Stomach (tissue), 9 donors: ENCODE measurements around the gene SGTA. TPM values are rescaled to one million over a fixed set of nuclear protein-coding genes. Genes with fewer than 3 reads are reported as not detected.
A peak's percentile ranks its signal among the peaks of the same experiment; 100 is the strongest.
"Not testable (repeated sequence)": the region's sequence is repeated elsewhere in the genome, so short reads cannot be mapped to it uniquely, and the experiment has no call there.

Experiments used
- DNase-seq, 2 donors: peaks; one replicate each; pipeline versions ENCODE4 v3.0.0 to v3.0.0-alpha.2; 2013 to 2019
- H3K27ac ChIP-seq, 5 donors: fragments of 200-600 bp in 4 of 5; sonication (generic) in 4 of 5; one replicate each; pipeline ENCODE4 v1.5.1; 2013 to 2019; ENCODE audit warnings: mild to moderate bottlenecking in 1 of 5, moderate library complexity in 1 of 5
- H3K27me3 ChIP-seq, 3 donors: fragments of 200-600 bp; sonication (generic); one replicate each; pipeline ENCODE4 v1.5.1; 2017 to 2019; ENCODE audit warnings: mixed run types in 1 of 3
- H3K36me3 ChIP-seq, 4 donors: fragments of 200-600 bp; sonication (generic); 1 replicate in 3 of 4; 2 replicates in 1 of 4; pipeline ENCODE4 v1.5.1; 2016 to 2019
- H3K4me1 ChIP-seq, 4 donors: fragments of 200-600 bp; sonication (generic); one replicate each; pipeline ENCODE4 v1.5.1; 2016 to 2019
- H3K4me3 ChIP-seq, 4 donors: fragments of 200-600 bp; sonication (generic) in 3 of 4; one replicate each; pipeline ENCODE4 v1.5.1; 2016 to 2019; ENCODE audit warnings: mild to moderate bottlenecking in 1 of 4
- H3K9me3 ChIP-seq, 4 donors: fragments of 200-600 bp; sonication (generic); one replicate each; pipeline ENCODE4 v1.5.1; 2016 to 2019
- CTCF ChIP-seq, 7 experiments: fragments of 450-650 bp in 4 of 7; fragments of 200-600 bp in 3 of 7; sonication (generic) in 3 of 7; IDR thresholded peaks; one replicate each; pipeline ENCODE4 v1.5.1; 2016 to 2019; ENCODE audit warnings: antibody characterized with exemption in 7 of 7, control low read depth in 2 of 7, mild to moderate bottlenecking in 1 of 7
- EP300 ChIP-seq: sonication (generic); formaldehyde crosslinking; IDR thresholded peaks from one replicate; pipeline ENCODE4 v1.6.1; 2017; ENCODE audit warnings: antibody characterized with exemption
- POLR2A ChIP-seq, 4 donors: fragments of 450-650 bp; IDR thresholded peaks; one replicate each; pipeline ENCODE4 v1.6.1; 2016; ENCODE audit warnings: antibody characterized with exemption in 4 of 4, control low read depth in 2 of 4, mild to moderate bottlenecking in 1 of 4, moderate library complexity in 1 of 4
- POLR2AphosphoS5 ChIP-seq, 3 donors: sonication (generic); formaldehyde crosslinking; IDR thresholded peaks; one replicate each; pipeline ENCODE4 v1.6.1; 2016; ENCODE audit warnings: antibody characterized with exemption in 3 of 3
- whole genome bisulfite sequencing, 5 donors: extraction: QIAGEN DNeasy Blood & Tissue Kit in 3 of 5; methylation state at CpG; one replicate each; pipeline versions ENCODE4 v1.1.5 to v1.1.7; 2013 to 2018; 5-methylcytosine and 5-hydroxymethylcytosine counted together
- intact Hi-C: fragments of 100-400 bp; cut with DNase I; formaldehyde crosslinking; loops from one replicate; pipeline ENCODE4 v1.15.1; 2023; ENCODE audit warnings: low total_unique reads
- polyA plus RNA-seq, 3 donors: library from polyadenylated mRNA; stranded (reverse); fragments of 200-250 nt; gene quantifications; one replicate each; pipeline ENCODE4 v1.2.3, GENCODE V29; 2013
- total RNA-seq, 5 donors: library from RNA; depleted of rRNA; stranded (reverse); fragments of >200 nt; gene quantifications; one replicate each; pipeline versions ENCODE4 v1.1.0 to v1.2.3, GENCODE V29; 2014 to 2016
- donor health status: healthy with polysubstance abuse.
- donor health status: Bipolar disorder and iron deficiency.
- donor health status: healthy.

The SGTA gene
- total and polyA plus RNA-seq, 8 donors, result 18.5 to 173 (median 52.7) TPM

- peaks cover 7 to 29% (median 22%) of the 10 kb centered on the region in 4 donors for H3K4me1 ChIP-seq
- H3K4me3 ChIP-seq, result peak within 1 kb of the TSS; percentile 91 to 100 (median 94)
- no peaks in the 10 kb centered on the region for H3K27me3 ChIP-seq
- 0 to 1% (median 0%) methylated on average over 30 to 64 of the region's 64 CpGs for WGBS, 5 donors
- H3K36me3 ChIP-seq, result peaks cover 0 to 31% (median 20%) of the 10 kb centered on the region in 4 donors
- peak; percentile 99 for DNase-seq
- intact Hi-C loops, result no loop called here
- no peak for TF ChIP-seq POLR2A (IDR thresholded peaks at IDR 0.05)
- peak; percentile 33 to 84 (median 62) for TF ChIP-seq POLR2AphosphoS5 (IDR thresholded peaks at IDR 0.05)
- TF ChIP-seq CTCF (IDR thresholded peaks at IDR 0.05), result peak in 6 of 7 experiments; percentile 73 to 97 (median 94)
- H3K27ac ChIP-seq, result peak within 1 kb of the TSS; percentile 22 to 87 (median 65)
- no peaks in the 10 kb centered on the region for H3K9me3 ChIP-seq
These were observed 36.6 kb upstream of the SGTA start, which contains the start of gene ZNF554 for GRCh38 chr19:2819540-2820111. Gene ZNF554 (plus strand): TSS chr19:2819868. CDS start chr19:2820072, 204 bp downstream.

DNA sequence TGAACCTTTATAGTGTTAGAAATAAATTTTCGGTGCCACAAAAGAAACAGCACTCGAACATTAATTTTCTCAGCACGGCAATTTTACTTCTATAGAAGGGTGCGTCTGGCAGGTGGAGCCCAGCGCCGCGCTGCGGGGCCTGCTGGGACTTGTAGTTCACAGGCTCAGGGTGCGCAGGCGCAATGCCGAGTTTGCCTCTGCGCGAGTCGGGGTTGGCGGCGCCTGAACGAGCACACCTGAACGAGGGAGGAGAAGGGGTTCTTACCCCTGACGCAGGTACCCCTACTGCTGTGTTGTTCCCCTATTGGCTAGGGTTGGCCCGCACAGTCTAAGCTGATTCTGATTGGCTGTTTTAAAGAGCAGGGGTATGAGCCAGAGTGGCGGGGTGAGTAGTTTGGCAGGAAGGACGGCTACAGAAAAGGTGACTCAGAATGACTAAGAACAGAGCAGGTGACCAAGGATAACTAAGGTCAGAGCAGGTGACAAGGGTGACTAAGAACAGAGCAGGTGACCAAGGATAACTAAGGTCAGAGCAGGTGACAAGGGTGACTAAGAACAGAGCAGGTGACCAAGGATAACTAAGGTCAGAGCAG, 34.3 kb upstream of the SGTA start:
- H3K4me3 ChIP-seq, H3K9me3 ChIP-seq, DNase-seq, H3K27ac ChIP-seq, intact Hi-C loops, H3K27me3 ChIP-seq: not testable (repeated sequence)
- 70 to 79% (median 77%) methylated on average over 22 of the region's 22 CpGs for WGBS, 5 donors
- H3K36me3 ChIP-seq, result peaks cover 3 to 31% (median 20%) of the 10 kb centered on the region in 4 donors
- peaks cover 7 to 29% (median 22%) of the 10 kb centered on the region in 4 donors for H3K4me1 ChIP-seq

DNA sequence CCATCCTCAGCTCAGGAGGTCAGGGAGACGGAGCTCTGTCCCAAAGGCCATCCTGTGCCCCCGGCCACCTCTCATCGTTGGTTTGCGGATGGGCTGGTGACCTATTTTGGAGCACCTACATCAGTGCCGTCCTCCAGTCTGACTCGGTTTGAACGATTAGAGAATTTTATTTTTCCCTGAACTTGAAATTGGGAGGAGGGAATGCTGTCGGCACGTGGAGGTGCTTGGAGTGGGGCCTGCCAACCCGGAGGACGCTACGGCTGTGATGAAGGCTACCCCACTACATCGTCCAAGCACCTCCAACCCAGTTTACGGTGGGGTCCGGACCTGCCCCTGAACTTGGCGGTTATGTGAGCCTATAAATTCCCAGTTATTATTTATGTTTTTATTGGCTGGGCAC, 33.6 kb upstream of the SGTA start:
- DNase-seq, result no peak
- Histone ChIP-seq H3K4me3 (no peak overlapping the region), H3K9me3 (no peaks in the 10 kb centered on the region), H3K36me3 (peaks cover 3 to 37% (median 27%) of the 10 kb centered on the region in 4 donors), H3K4me1 (peaks cover 7 to 25% (median 21%) of the 10 kb centered on the region in 4 donors), H3K27me3 (no peaks in the 10 kb centered on the region), H3K27ac (no peak overlapping the region)
- TF ChIP-seq EP300 (no peak), CTCF (IDR thresholded peaks at IDR 0.05) (no peak), POLR2A (IDR thresholded peaks at IDR 0.05) (no peak), POLR2AphosphoS5 (IDR thresholded peaks at IDR 0.05) (no peak)
- 87 to 92% (median 89%) methylated on average over 16 of the region's 16 CpGs for WGBS, 5 donors
- intact Hi-C loops, result no loop called here

- TF ChIP-seq POLR2AphosphoS5 (IDR thresholded peaks at IDR 0.05) (no peak), CTCF (IDR thresholded peaks at IDR 0.05) (no peak), EP300 (no peak), POLR2A (IDR thresholded peaks at IDR 0.05) (no peak)
- H3K27me3 ChIP-seq, result no peaks in the 10 kb centered on the region
- intact Hi-C loops, result no loop called here
- H3K4me3 ChIP-seq, result no peak overlapping the region
- peaks cover 3 to 44% (median 34%) of the 10 kb centered on the region in 4 donors for H3K36me3 ChIP-seq
- no peak for DNase-seq
- 89 to 91% (median 89%) methylated on average over 11 to 15 of the region's 15 CpGs for WGBS, 5 donors
- H3K4me1 ChIP-seq, result peaks cover 7 to 18% (median 14%) of the 10 kb centered on the region in 4 donors
- H3K27ac ChIP-seq, result no peak overlapping the region
- no peaks in the 10 kb centered on the region for H3K9me3 ChIP-seq
These were observed 32.9 kb upstream of the SGTA start for GRCh38 chr19:2815923-2816322.

GRCh38 chr19:2815191-2815614, 32.1 kb upstream of the SGTA start:
- intact Hi-C loops, result no loop called here
- Histone ChIP-seq H3K4me3 (no peak overlapping the region), H3K27ac (no peak overlapping the region), H3K36me3 (peaks cover 9 to 52% (median 41%) of the 10 kb centered on the region in 4 donors), H3K27me3 (no peaks in the 10 kb centered on the region), H3K9me3 (no peaks in the 10 kb centered on the region), H3K4me1 (peaks cover under 1 to 12% (median 7%) of the 10 kb centered on the region in 4 donors)
- TF ChIP-seq EP300 (no peak), CTCF (IDR thresholded peaks at IDR 0.05) (no peak), POLR2A (IDR thresholded peaks at IDR 0.05) (no peak), POLR2AphosphoS5 (IDR thresholded peaks at IDR 0.05) (no peak)
- 83 to 96% (median 93%) methylated on average over 11 to 13 of the region's 13 CpGs for WGBS, 5 donors
- no peak for DNase-seq
